ENCODE measurements around the gene TM9SF1. TPM values are rescaled to one million over a fixed set of nuclear protein-coding genes. Genes with fewer than 3 reads are reported as not detected.
A peak's percentile ranks its signal among the peaks of the same experiment; 100 is the strongest.

The TM9SF1 gene
- polyA plus RNA-seq, 2 of the 4 experiments (the other 2 are of a cell fraction) = 48.0 to 62.2 TPM

GRCh38 chr14:24150061-24150460, 45.2 kb downstream of the TM9SF1 start:
- ATAC-seq = no peak
- no peak overlapping the region for H3K4me2 ChIP-seq
- no peak overlapping the region for H3K4me3 ChIP-seq
- 89% methylated on average over 9 of the region's 9 CpGs for WGBS (ENCODE audit: missing lambda C conversion rate)
- H3K9me3 ChIP-seq = no peaks in the 10 kb centered on the region
- ChIA-PET POLR2A (interaction anchor here (1.5 to 2.1 kb wide), 2 partner anchors 11 to 64 kb away, joined by 3 to 6 read pairs; partner anchors contain the start of genes CHMP4A and IRF9), CTCF (interaction anchor here (2.8 to 12.6 kb wide), 2 partner anchors 9 to 12 kb away, joined by 10 to 168 read pairs; partner anchors contain the start of genes EMC9 and IRF9)
- FAIRE-seq = no peak
- H3K4me1 ChIP-seq = peaks cover 14% of the 10 kb centered on the region
- TF ChIP-seq KDM1A (IDR thresholded peaks at IDR 0.05; ENCODE audit: low read depth) (no peak), JUN (IDR thresholded peaks at IDR 0.05) (no peak), USF2 (IDR thresholded peaks at IDR 0.05) (no peak)
- DNase-seq (ENCODE audit: low read depth in 1 of 2, low spot score in 1 of 2) = no peak
- H3K27ac ChIP-seq = no peak overlapping the region

- ATAC-seq (no peak), DNase-seq (ENCODE audit: low read depth in 1 of 2, low spot score in 1 of 2) (no peak), FAIRE-seq (no peak)
- no peak overlapping the region for H3K4me2 ChIP-seq
- WGBS (ENCODE audit: missing lambda C conversion rate) = 95% methylated on average over 3 of the region's 3 CpGs
- CTCF ChIA-PET = interaction anchor here (0.6 to 12.6 kb wide), 4 partner anchors 8 to 964 kb away, joined by 4 to 168 read pairs (median 10); partner anchors contain the start of genes EMC9, IRF9 and PSME1
- H3K9me3 ChIP-seq = no peaks in the 10 kb centered on the region
- H3K4me1 ChIP-seq = peaks cover 14% of the 10 kb centered on the region
- POLR2A ChIA-PET = interaction anchor here (1.5 kb wide), 1 partner anchor 64 kb away, joined by 3 read pairs; the partner anchor contains the start of gene CHMP4A
- H3K27ac ChIP-seq = no peak overlapping the region
- no peak overlapping the region for H3K4me3 ChIP-seq
- no peak for TF ChIP-seq HDAC2 (IDR thresholded peaks at IDR 0.05)
- TF ChIP-seq ZFP36 (IDR thresholded peaks at IDR 0.05; ENCODE audit: borderline replicate concordance, partially characterized antibody) = no peak
- no peak for TF ChIP-seq PBX3 (IDR thresholded peaks at IDR 0.05)
- TF ChIP-seq ZNF302 (CRISPR knock-in tag; IDR thresholded peaks at IDR 0.05) = no peak
- no peak for TF ChIP-seq RCOR1 (IDR thresholded peaks at IDR 0.05; ENCODE audit: low read depth, low read length)
- no peak for TF ChIP-seq HOXA7 (CRISPR knock-in tag; IDR thresholded peaks at IDR 0.05)
Observed at GRCh38 chr14:24149302-24149969, 45.8 kb downstream of the TM9SF1 start.

- no peak for FAIRE-seq
- TF ChIP-seq CHD4 (IDR thresholded peaks at IDR 0.05; ENCODE audit: borderline replicate concordance) (no peak), ZSCAN20 (CRISPR knock-in tag; IDR thresholded peaks at IDR 0.05) (no peak), RNF2 (IDR thresholded peaks at IDR 0.05; ENCODE audit: borderline replicate concordance, low read depth) (no peak), FOXS1 (CRISPR knock-in tag; IDR thresholded peaks at IDR 0.05) (no peak), RFX5 (IDR thresholded peaks at IDR 0.05) (no peak), RAD21 (conservative IDR thresholded peaks at IDR 0.05 in 1 of 2, IDR thresholded peaks at IDR 0.05 in 1 of 2) (no peak), EHF (CRISPR knock-in tag; IDR thresholded peaks at IDR 0.05) (no peak), EHMT2 (IDR thresholded peaks at IDR 0.05; ENCODE audit: low read depth) (no peak), HEYL (CRISPR knock-in tag; IDR thresholded peaks at IDR 0.05) (no peak), ELK1 (IDR thresholded peaks at IDR 0.05; ENCODE audit: low read depth, low read length) (no peak), HMGXB4 (CRISPR knock-in tag; IDR thresholded peaks at IDR 0.05; ENCODE audit: borderline replicate concordance) (no peak), CBX2 (IDR thresholded peaks at IDR 0.05; ENCODE audit: borderline replicate concordance, low read depth) (no peak), POLR2A (IDR thresholded peaks at IDR 0.05; ENCODE audit: low read length) (no peak)
- no peaks in the 10 kb centered on the region for H3K9me3 ChIP-seq
- DNase-seq (ENCODE audit: low read depth in 1 of 2, low spot score in 1 of 2) = no peak
- peak overlapping the region; percentile 91 to 98 for H3K27ac ChIP-seq
- no peak for ATAC-seq
- peak overlapping the region; percentile 79 for H3K4me2 ChIP-seq
- H3K4me3 ChIP-seq = peak overlapping the region; percentile 89
- WGBS (ENCODE audit: missing lambda C conversion rate) = 10% methylated on average over 19 of the region's 29 CpGs
- peaks cover 14% of the 10 kb centered on the region for H3K4me1 ChIP-seq
- ChIA-PET POLR2A (interaction anchor here (0.6 to 2.5 kb wide), 2 partner anchors 12 to 33 kb away, joined by 3 to 13 read pairs; partner anchors contain the start of genes DCAF11, NRL and PSME1), CTCF (interaction anchor here (1.6 to 12.6 kb wide), 4 partner anchors 11 to 40 kb away, joined by 4 to 168 read pairs (median 13); partner anchors contain the start of genes IRF9 and PSME1)
Observed at GRCh38 chr14:24147761-24148428, 47.3 kb downstream of the TM9SF1 start.
